GM19239 (cell line): Measurements from ENCODE around the gene CT83.

Experiments
- DNase-seq: peaks from one replicate; pipeline ENCODE4 v3.0.0; 2011; ENCODE audit warnings: low spot score; ENCODE audit not compliant: insufficient read length
- FAIRE-seq: peaks from 2 replicates; lab custom pipeline; 2011; peaks lifted over from hg19 to GRCh38; lab: Jason Lieb, UNC

Gene CT83

GRCh38 chrX:116462822-116463221, at the start of gene CT83:
CT83 (minus strand) TSS chrX:116462976; CDS start chrX:116462856, 120 bp downstream.
- DNase-seq (no peak), FAIRE-seq (no peak)

- DNase-seq (no peak), FAIRE-seq (no peak)
Measured at GRCh38 chrX:116499780-116500179, 37.0 kb upstream of the CT83 start.

- FAIRE-seq (no peak), DNase-seq (no peak)
Measured at GRCh38 chrX:116493271-116493670, 30.5 kb upstream of the CT83 start.

- no peak for DNase-seq
- peak; percentile 45 for FAIRE-seq
Measured at GRCh38 chrX:116490104-116490503, 27.3 kb upstream of the CT83 start.

GRCh38 chrX:116480059-116480458, 17.3 kb upstream of the CT83 start:
- no peak for FAIRE-seq
- no peak for DNase-seq

- FAIRE-seq: no peak
- no peak for DNase-seq
Measured at GRCh38 chrX:116449156-116449555, 13.6 kb downstream of the CT83 start.

- DNase-seq (no peak), FAIRE-seq (no peak)
Measured at GRCh38 chrX:116436358-116436816, 26.4 kb downstream of the CT83 start, which contains the start of gene SLC6A14. SLC6A14 (plus strand) TSS chrX:116436606; CDS start chrX:116436710, 104 bp downstream.

GRCh38 chrX:116435597-116435996, 27.2 kb downstream of the CT83 start:
- no peak for DNase-seq
- FAIRE-seq: no peak

GRCh38 chrX:116427978-116428377, 34.8 kb downstream of the CT83 start:
- FAIRE-seq: no peak
- DNase-seq: no peak

- FAIRE-seq (no peak), DNase-seq (no peak)
Measured at GRCh38 chrX:116417968-116418367, 44.8 kb downstream of the CT83 start.

GRCh38 chrX:116417214-116417613, 45.6 kb downstream of the CT83 start:
- no peak for DNase-seq
- FAIRE-seq: no peak

- no peak for FAIRE-seq
- no peak for DNase-seq
Measured at GRCh38 chrX:116413273-116413672, 49.5 kb downstream of the CT83 start.
